Lower leg skin (tissue), 3 donors: ENCODE data around the gene BAG3.

Source experiments
- POLR2A ChIP-seq, 2 donors: fragments of 450-650 bp; IDR thresholded peaks; one replicate each; pipeline ENCODE4 v1.6.1; 2016 to 2017; ENCODE audit warnings: antibody characterized with exemption in 2 of 2, mild to moderate bottlenecking in 1 of 2, moderate library complexity in 1 of 2
- TF ChIP-seq, protein P1 (sequence below), 3 donors: fragments of 450-650 bp; IDR thresholded peaks; one replicate each; pipeline ENCODE4 v1.5.1; 2016; ENCODE audit warnings: antibody characterized with exemption in 3 of 3, mild to moderate bottlenecking in 3 of 3, moderate library complexity in 2 of 3

DNA sequence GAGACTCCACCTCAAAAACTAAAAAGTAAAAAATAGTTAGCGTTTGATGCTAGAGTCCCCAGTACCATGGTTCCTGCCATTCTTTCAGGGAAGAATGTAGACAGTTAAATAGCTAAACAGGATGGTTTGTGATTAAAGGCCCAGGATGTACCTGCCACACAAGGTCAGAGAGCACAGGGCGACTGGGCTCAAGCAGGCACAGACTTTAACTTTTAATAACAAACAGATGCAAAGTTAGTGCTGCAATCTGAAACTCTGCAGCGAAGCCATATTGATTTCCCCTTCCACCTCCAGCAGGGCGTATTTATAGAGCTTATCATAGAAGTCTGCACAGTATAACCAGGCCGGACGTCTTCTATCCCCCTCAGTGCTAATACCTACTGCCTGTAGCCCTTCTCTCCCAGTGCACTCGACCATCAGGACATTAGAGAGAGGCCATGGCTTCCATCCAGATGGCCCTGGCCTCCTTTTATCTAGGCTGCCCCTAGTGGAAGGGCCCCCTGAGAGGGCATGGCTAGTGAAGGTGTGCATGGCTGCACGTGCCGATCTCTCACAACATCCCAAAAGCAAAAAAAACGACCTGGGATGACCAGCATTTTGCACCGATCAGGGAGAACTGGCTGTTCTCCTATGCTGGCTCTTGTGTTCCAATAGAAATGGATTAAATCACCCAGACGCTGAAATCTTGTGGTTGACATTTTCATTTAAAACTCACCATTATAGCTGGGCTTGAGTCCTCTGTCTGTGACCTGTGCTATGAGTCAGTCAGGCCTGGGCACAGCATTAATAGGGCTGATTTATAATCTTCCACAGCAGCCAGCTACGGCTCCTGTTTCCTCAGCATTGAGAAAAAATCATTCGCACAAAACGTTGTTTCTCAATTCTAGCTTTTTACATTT is 7.6 kb upstream of the BAG3 start:
- TF ChIP-seq, protein P1, sequence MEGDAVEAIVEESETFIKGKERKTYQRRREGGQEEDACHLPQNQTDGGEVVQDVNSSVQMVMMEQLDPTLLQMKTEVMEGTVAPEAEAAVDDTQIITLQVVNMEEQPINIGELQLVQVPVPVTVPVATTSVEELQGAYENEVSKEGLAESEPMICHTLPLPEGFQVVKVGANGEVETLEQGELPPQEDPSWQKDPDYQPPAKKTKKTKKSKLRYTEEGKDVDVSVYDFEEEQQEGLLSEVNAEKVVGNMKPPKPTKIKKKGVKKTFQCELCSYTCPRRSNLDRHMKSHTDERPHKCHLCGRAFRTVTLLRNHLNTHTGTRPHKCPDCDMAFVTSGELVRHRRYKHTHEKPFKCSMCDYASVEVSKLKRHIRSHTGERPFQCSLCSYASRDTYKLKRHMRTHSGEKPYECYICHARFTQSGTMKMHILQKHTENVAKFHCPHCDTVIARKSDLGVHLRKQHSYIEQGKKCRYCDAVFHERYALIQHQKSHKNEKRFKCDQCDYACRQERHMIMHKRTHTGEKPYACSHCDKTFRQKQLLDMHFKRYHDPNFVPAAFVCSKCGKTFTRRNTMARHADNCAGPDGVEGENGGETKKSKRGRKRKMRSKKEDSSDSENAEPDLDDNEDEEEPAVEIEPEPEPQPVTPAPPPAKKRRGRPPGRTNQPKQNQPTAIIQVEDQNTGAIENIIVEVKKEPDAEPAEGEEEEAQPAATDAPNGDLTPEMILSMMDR (IDR thresholded peaks at IDR 0.05), result no peak
- no peak for TF ChIP-seq POLR2A (IDR thresholded peaks at IDR 0.05)
